HepG2 (cell line): ENCODE measurements around the gene C11orf21. TPM values are rescaled to one million over a fixed set of nuclear protein-coding genes. Genes with fewer than 3 reads are reported as not detected.

Source experiments
- AHDC1 ChIP-seq: sonication (generic); formaldehyde crosslinking; IDR thresholded peaks from 2 replicates; pipeline ENCODE4 v1.5.1; 2020; ENCODE audit warnings: mild to moderate bottlenecking, missing genetic modification reagents, borderline replicate concordance
- CERS6 ChIP-seq: sonication (generic); formaldehyde crosslinking; IDR thresholded peaks from 2 replicates; pipeline ENCODE4 v1.5.0; 2020; ENCODE audit warnings: missing genetic modification reagents
- DNMT3B ChIP-seq: conservative IDR thresholded peaks from 2 replicates; pipeline ENCODE4 v1.6.1; 2016; ENCODE audit warnings: missing biosample characterization, control low read depth
- MATR3 ChIP-seq: sonication (generic); formaldehyde crosslinking; IDR thresholded peaks from 2 replicates; pipeline ENCODE4 v1.4.0; 2020; ENCODE audit warnings: missing genetic modification reagents
- NR3C1 ChIP-seq: sonication (generic); formaldehyde crosslinking; IDR thresholded peaks from 2 replicates; pipeline ENCODE4 v1.4.0; 2020; ENCODE audit warnings: missing genetic modification reagents
- POGK ChIP-seq: sonication (generic); formaldehyde crosslinking; conservative IDR thresholded peaks from 2 replicates; pipeline ENCODE4 v1.8.0; 2022; ENCODE audit warnings: mild to moderate bottlenecking, moderate library complexity, missing genetic modification reagents
- RAD21 ChIP-seq: fragments of 450-650 bp; formaldehyde crosslinking; IDR thresholded peaks from 2 replicates; pipeline ENCODE4 v1.5.0; 2020; ENCODE audit warnings: mild to moderate bottlenecking
- SIX1 ChIP-seq: sonication (generic); formaldehyde crosslinking; IDR thresholded peaks from 2 replicates; pipeline ENCODE4 v1.4.0; 2020; ENCODE audit warnings: missing genetic modification reagents, borderline replicate concordance
- STAT5B ChIP-seq: sonication (generic); formaldehyde crosslinking; IDR thresholded peaks from 2 replicates; pipeline ENCODE4 v1.4.0; 2020; ENCODE audit warnings: missing genetic modification reagents
- THAP9 ChIP-seq: sonication (generic); formaldehyde crosslinking; IDR thresholded peaks from 2 replicates; pipeline ENCODE4; 2020; ENCODE audit warnings: missing genetic modification reagents, mild to moderate bottlenecking, borderline replicate concordance
- TP53 ChIP-seq: sonication (generic); formaldehyde crosslinking; conservative IDR thresholded peaks from 2 replicates; pipeline ENCODE4 v1.4.0; 2020; ENCODE audit warnings: missing genetic modification reagents
- ZMAT5 ChIP-seq: sonication (generic); formaldehyde crosslinking; IDR thresholded peaks from 2 replicates; pipeline ENCODE4 v1.5.0; 2020; ENCODE audit warnings: mild to moderate bottlenecking, low read depth, missing genetic modification reagents, borderline replicate concordance
- ZNF431 ChIP-seq: sonication (generic); formaldehyde crosslinking; IDR thresholded peaks from 2 replicates; pipeline ENCODE4 v1.9.0; 2022; ENCODE audit warnings: missing genetic modification reagents, low read depth, mild to moderate bottlenecking, borderline replicate concordance
- ZNF451 ChIP-seq: sonication (generic); formaldehyde crosslinking; IDR thresholded peaks from 2 replicates; pipeline ENCODE4 v1.5.0; 2020; ENCODE audit warnings: mild to moderate bottlenecking, missing genetic modification reagents
- ZNF580 ChIP-seq: IDR thresholded peaks from 2 replicates; pipeline ENCODE4 v1.6.1; 2016; ENCODE audit warnings: low read depth, borderline replicate concordance
- ZNF839 ChIP-seq: sonication (generic); formaldehyde crosslinking; IDR thresholded peaks from 2 replicates; pipeline ENCODE4 v1.4.0; 2020; ENCODE audit warnings: missing genetic modification reagents, mild to moderate bottlenecking, borderline replicate concordance
- polyA plus RNA-seq, 8 experiments: library from polyadenylated mRNA; depleted of rRNA in 3 of 8; stranded (reverse) in 7 of 8; unstranded in 1 of 8; fragments of >200 nt; fragmentation: Illumina TruSeq in 4 of 8; extraction: Trizol in 4 of 8; gene quantifications; 2 replicates each; pipeline versions ENCODE4 v1.2.1 to v1.2.3, GENCODE V29; 2011 to 2016; ENCODE audit warnings: low read depth in 4 of 8, missing spikeins in 1 of 8, mixed read lengths in 1 of 8; ENCODE audit not compliant: insufficient read depth in 1 of 8
- total RNA-seq, 5 experiments: library from RNA; depleted of rRNA; stranded (reverse); fragments of >200 nt; fragmentation: Illumina TruSeq; extraction: Trizol; gene quantifications; 2 replicates each; pipeline ENCODE4 v1.2.3, GENCODE V29; 2016; ENCODE audit warnings: low read depth in 1 of 5

C11orf21 gene
- total and polyA plus RNA-seq, 2 of the 13 experiments (the other 11 are each of a cell fraction or from before 2014, with no cell fraction given), result 0.08 TPM; not detected in 1

GRCh38 chr11:2268729-2269600, 32.8 kb downstream of the C11orf21 start (continued):
- TF ChIP-seq THAP9 (0 out of 2 replicates have a peak, but pooled peaks have one; percentile 23), SIX1 (no peak), NR3C1 (no peak), ZNF839 (CRISPR knock-in tag) (no peak), ZMAT5 (CRISPR knock-in tag) (no peak), MATR3 (CRISPR knock-in tag) (no peak), AHDC1 (CRISPR knock-in tag) (no peak), ZNF580 (CRISPR knock-in tag) (peak; percentile 45; the same call in 1 of the 2 replicates), POGK (CRISPR knock-in tag) (0 out of 2 replicates have a peak, but pooled peaks have one; percentile 50), RAD21 (CRISPR knock-in tag) (no peak), ZNF431 (no peak), ZNF451 (CRISPR knock-in tag) (no peak), STAT5B (CRISPR knock-in tag) (no peak), DNMT3B (CRISPR knock-in tag) (no peak), CERS6 (CRISPR knock-in tag) (no peak), TP53 (CRISPR knock-in tag) (0 out of 2 replicates have a peak, but pooled peaks have one; percentile 44)
